ENCODE data around the gene CLNK. TPM values are rescaled to one million over a fixed set of nuclear protein-coding genes. Genes with fewer than 3 reads are reported as not detected.

The CLNK gene
- total and polyA plus RNA-seq, 2 of the 8 experiments (the other 6 are each of a cell fraction or from before 2014, with no cell fraction given): not detected

DNA sequence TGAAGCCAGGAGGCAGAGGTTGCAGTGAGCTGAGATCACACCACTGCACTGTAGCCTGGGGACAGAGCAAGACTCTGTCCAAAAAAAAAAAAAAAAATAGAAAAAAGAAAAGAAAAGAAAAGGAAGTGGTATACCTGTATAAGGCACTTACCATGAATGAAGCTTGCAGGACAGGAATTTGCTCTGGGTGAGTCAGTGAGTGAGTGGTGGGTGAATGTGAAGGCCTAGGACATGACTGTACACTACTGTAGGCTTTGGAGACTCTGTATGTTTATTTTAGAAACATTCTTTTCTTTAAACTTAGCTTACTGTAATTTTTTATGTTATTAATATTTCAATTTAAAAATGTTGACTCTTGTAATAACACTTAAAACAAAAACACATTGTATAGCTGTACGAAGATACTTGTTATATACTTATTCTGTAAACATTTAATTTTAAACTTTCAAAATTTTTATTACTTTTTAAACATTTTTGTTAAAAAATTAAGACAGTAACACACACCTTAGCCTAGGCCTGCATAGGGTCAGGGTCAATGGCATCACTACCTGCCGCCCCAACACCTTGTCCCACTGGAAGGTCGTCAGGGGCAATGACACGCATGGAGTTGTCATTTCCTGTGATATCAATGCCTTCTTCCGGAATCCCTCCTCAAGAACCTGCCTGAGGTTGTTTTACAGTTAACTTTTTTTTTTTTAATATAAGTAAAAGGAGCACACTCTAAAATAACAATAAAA is 78.7 kb downstream of the CLNK start (continued):
- no peak for TF ChIP-seq RAD21 (IDR thresholded peaks at IDR 0.05 in 1 of 2, conservative IDR thresholded peaks at IDR 0.05 in 1 of 2; ENCODE audit: low read depth in 2 of 2, low read length in 2 of 2)
- TF ChIP-seq CEBPB (IDR thresholded peaks at IDR 0.05; ENCODE audit: low read depth, low read length): no peak
- no peak for TF ChIP-seq TCF12 (IDR thresholded peaks at IDR 0.05; ENCODE audit: low read depth, low read length)
